CD4-positive, alpha-beta T cell treated with Interleukin-17A for 4 hours (primary cell): ENCODE results near the gene PPP1R1B.

Experiments used
- DNase-seq: peaks from one replicate; pipeline ENCODE4 v3.0.0-alpha.2; 2020; ENCODE audit warnings: mixed read lengths

The PPP1R1B gene

GRCh38 chr17:39617446-39618245, 9.1 kb upstream of the PPP1R1B start:
- peak; percentile 69 for DNase-seq

GRCh38 chr17:39618246-39618913, 8.4 kb upstream of the PPP1R1B start:
- no peak for DNase-seq

DNA sequence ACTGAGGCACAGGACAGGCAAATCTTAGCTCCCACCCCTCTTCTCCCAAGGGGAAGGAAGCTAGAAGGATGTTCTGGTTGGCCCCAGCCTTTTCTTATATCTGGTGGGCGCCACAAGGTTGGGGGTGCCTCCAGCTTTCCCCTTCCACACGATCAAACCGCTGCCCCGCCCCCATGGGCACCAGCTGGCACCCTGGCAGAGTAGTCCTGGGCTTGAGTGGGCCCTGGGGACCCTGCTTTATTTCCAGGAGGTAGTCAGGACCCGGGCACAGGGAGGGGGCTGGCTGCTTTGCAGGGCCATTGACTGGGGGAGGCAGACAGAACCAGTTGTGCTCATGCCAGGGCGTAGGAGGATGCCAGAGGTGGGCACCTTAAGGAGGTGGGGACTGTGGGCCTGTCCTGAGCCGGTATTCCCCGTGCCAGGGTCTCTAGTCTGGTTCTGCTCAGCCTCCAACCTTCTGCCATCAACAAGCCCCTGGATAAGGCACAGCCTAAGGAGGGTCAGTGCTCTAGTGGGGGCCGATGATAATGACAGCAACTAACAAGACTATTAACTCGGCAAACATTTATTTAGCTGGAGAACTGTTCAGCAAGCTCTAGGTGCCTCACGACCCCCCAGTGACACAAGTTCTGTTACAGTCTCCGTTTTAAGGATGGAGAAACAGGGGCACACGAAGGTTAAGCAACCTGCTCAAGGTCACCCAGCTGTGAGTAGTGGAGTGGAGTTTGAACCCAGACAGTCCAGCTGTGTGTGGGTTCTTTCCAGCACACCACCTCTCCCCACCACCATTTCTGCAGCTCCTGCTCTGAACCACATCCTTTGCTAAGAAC, 7.6 kb upstream of the PPP1R1B start:
- no peak for DNase-seq

- DNase-seq = no peak
These were observed 7.0 kb upstream of the PPP1R1B start for GRCh38 chr17:39619786-39620101.

DNA sequence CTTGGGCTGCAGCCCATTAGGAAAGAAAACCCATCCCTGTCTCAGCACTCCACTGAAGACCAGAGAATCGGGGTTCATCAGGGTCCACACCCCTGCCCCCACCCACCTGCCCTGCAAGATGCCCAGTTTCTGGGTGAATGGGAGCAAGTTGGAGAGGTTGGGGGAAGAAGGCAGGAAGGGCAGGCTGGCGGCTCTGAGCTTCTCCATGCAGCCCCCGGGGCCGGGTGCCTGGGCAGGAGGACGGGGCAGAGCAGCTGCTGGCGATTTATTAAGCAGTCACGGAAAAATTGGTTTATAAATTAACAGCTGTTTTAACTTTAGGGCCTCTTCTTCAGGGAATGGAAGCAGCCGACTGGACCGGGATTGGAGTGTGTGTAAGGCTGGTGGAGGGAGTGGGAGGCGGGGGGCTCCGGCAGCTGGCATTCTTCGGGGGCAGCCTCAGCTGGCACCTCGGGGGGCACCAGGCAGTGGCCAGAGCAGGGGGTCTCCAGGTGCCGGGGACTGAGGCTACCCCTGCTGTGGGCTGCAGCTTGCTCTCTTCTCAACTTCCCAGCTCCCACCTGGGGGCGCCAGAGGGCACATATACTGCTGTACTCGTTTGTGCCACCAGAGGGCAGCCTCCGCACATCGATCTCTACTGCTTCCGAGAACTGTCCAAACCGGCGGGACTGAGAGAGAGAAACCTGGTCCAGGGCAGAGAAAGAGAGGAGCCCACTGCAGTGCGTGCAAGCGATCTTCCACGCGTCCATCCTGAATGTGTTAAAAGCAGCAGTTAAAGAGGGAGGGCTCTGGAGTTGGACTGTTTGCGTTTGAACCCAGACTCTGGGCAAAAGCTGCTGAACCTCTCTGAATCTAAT, 5.0 kb upstream of the PPP1R1B start:
- DNase-seq = peak; percentile 89

DNA sequence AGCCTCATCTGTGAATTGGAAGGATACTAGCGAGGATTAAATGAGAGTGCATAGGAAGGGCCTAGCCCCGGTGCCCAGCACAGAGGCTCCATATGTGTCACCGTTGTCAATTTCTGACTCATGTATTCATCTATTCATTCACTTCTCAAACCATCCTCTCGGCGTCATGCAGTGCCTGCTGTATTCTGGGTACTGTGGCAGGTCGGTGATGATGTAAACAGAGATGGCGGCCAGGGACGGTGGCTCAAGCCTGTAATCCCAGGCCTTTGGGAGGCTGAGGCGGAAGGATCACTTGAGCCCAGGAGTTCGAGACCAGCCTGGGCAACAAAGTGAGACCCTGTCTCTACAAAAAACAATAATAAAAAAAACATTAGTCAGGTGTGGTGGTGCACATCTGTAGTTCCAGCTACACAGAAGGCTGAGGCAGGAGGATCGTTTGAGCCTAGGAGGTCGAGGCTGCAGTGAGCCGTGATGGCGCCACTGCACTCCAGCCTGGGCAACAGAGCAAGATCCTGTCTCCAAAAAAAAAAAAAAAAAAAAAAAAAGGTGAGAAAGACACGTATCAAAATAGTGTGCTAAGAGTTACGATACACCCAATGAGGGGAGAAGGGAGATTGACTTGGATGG, 4.3 kb upstream of the PPP1R1B start:
- DNase-seq = peak; percentile 39

DNA sequence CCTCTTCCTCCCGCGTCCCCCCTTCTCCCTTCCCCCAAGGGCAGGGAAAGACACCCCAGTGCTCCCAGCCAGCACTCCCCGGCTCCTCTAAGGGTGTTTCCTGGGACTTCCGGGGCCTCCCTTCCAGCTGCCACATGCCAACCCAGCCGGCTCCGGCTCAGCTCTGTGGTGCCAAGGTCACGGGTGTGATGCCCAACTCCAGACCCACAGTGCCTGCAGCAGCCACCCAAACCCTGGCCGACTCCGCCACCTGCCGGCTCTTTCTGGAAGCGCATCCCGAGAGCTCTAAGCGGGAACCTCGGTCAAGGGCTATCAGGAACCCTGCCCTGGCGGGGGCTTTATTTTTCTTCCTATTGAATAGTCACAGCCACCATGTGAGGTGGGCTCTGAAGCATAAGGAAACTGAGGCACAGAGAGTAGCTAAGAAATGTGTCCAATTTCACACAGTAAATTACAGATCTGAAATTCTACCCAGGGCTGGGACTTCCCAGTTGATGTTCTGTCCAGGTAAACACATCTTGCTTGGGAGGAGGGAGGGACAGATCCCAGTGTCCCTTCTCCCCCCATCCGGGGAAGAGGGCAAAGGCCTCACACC, 3.3 kb upstream of the PPP1R1B start:
- peak; percentile 90 for DNase-seq

DNA sequence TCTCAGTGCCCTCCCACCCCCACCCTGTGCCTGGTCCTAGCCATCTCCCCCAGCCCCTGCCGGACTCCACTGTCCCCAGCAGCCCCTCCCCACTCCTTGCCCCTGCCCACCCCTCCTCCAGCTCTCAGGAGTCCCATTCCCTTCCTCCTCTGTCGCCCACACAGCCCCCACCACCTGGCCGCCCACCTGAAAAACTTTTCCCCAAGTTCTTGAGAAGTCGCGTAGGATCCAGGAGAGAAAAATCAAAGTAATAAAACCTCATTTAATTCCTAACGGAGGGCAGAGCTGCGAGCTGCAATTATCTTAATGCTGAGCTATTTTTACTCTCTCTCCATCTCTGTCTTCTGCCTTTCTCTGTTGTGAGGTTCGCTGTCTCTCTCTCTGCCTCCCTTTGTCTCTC, 2.4 kb upstream of the PPP1R1B start:
- no peak for DNase-seq

DNA sequence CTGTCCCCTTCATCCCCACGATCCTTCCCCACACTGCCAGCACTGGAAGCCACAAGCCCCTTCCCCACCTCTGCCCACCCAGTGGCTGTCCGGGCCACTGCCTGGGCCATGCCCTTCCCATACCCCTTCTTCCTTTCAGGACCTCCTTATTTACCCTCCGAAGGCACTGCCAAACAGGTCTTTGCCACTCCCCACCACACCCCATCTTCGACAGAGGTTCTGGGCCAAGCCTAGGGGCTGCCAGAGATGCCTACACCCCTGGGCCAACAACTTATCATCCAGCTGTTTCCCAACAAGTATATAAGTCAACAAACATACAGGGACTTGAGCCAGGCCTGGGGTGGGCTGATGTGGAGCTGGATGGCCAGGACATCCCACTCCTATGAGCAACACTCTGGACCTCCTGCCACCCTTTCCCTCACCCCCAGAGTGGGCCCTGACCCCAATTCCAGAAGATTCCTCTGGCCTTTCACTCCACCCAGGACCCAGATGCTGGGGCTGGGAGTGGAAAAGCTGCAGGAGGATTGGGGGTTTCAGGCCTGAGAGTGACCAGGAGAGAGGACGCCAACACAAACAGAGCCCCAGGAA, 1.5 kb upstream of the PPP1R1B start:
- no peak for DNase-seq

- no peak for DNase-seq
These were observed 427 bp downstream of the PPP1R1B start for GRCh38 chr17:39627047-39627711.

GRCh38 chr17:39627712-39628516, 1.2 kb downstream of the PPP1R1B start:
- no peak for DNase-seq

GRCh38 chr17:39628655-39629493, 2.1 kb downstream of the PPP1R1B start:
- DNase-seq = no peak

DNA sequence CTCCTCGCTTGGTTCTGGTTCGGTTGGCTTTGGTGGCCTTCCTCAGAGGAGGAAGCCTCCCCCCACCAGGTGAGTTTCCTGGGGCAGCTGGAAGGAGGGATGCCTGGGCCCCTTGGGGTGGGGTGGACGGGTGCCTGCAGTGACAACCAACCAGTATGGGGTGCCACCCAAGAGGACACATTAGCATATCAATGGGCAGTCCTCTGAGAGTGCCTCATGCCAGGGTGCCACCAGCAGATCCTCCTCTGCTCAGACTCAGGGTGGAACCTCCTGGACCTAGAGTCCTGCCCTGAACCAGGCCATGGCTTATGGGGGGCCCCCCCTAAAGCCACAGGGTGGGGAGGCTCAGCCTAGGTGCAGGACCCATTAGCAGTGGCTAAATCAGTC, 2.7 kb downstream of the PPP1R1B start:
- DNase-seq = no peak

GRCh38 chr17:39629898-39630297, 3.1 kb downstream of the PPP1R1B start:
- DNase-seq = no peak

DNA sequence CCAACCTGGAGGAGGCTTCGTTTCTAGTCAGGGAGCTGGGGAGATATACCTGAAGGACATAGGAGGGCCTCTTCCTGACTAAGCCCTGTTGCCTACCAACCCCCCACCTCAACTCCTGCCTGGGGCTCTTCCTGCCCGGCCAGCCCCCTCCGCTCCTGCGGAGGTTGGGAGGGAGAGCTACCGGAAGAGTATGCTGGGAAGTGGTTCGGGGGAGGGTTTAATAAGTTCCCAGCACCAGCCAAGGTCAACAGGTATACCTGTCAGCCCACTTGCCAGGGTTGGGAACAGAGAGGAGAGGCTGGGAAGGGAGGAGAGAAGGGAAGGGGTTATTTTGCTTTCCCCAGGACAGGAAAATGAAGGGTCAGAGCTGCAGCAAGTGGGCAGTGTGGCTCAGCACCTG, 4.7 kb downstream of the PPP1R1B start:
- no peak for DNase-seq

DNA sequence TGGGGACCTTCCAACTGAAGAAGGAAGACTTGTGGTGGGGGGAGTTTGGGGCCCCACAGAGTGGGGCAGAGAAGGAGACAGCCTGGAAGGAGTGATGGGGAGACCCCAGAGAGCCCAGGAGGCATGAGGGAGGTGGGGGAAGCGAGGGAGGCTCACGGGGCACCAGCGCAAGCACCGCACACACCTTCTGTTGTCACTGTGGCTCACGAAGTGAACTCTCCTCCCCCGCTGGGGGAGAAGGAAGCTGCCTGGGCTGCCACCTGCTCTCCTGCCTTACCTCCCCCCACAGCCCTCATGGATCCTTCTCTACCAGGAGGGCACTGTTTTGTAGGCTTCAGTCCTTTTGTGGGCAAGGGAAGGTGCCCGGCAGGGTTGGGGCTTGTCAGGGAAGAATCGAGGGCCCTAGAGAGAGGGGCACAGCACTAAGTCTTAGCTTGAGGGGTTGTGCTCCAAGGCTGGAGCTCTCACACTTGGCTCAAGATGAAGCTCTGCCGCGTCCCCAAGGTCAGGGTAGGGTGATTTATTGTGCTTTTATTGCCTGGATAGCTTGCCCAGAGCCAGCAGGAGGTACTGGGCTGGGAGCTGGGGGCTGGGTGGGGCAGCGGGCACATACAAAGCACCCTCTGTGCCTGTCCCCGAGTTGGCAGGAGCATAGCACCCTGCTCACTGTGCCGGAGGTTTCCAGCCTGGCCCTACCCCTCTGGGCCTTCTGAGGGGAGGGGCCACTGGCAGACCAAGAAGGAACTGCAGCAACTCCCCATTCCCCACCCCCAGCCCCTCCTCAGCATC, 5.6 kb downstream of the PPP1R1B start:
- DNase-seq = no peak

GRCh38 chr17:39633570-39634183, 6.9 kb downstream of the PPP1R1B start:
- no peak for DNase-seq

- peak; percentile 21 for DNase-seq
These were observed 7.7 kb downstream of the PPP1R1B start for GRCh38 chr17:39634384-39634871.
